ENCODE data around the gene LRRTM3. TPM values are rescaled to one million over a fixed set of nuclear protein-coding genes. Genes with fewer than 3 reads are reported as not detected.

LRRTM3 gene
- total RNA-seq, 1 experiment from 2014 or later = not detected

- DNase-seq (ENCODE audit: extremely low read depth, low read depth) = no peak
These were observed 181.8 kb downstream of the LRRTM3 start for GRCh38 chr10:67107670-67108069.

DNA sequence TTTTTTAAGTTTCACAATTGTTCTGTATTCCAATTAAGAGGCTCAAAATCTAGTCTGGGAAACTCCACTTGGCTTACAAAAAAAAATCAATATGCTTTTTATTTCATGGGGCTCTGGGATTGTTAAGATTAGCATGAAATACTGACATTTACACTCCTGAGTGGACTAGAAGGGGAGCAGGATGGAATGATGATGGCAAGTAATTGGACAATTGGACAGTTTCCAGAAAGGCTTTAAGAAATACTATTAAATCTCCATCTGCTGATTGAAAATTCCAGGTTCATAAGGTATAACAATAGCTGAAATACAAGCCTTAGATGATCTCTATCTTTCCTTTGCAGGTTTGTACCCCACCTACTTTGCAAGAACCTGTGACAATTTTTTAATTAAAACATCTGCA is 184.4 kb downstream of the LRRTM3 start:
- DNase-seq (ENCODE audit: extremely low read depth, low read depth) = no peak

- DNase-seq (ENCODE audit: extremely low read depth, low read depth) = no peak
These were observed 186.9 kb downstream of the LRRTM3 start for GRCh38 chr10:67112765-67113164.

- DNase-seq (ENCODE audit: extremely low read depth, low read depth) = no peak
These were observed 189.1 kb downstream of the LRRTM3 start for GRCh38 chr10:67114945-67115344.

- no peak for DNase-seq (ENCODE audit: extremely low read depth, low read depth)
These were observed 190.1 kb downstream of the LRRTM3 start for GRCh38 chr10:67115972-67116371.

- DNase-seq (ENCODE audit: extremely low read depth, low read depth) = no peak
These were observed 193.8 kb downstream of the LRRTM3 start for GRCh38 chr10:67119651-67120050.

- no peak for DNase-seq (ENCODE audit: extremely low read depth, low read depth)
These were observed 201.6 kb downstream of the LRRTM3 start for GRCh38 chr10:67127441-67127840.

- DNase-seq (ENCODE audit: extremely low read depth, low read depth) = no peak
These were observed 214.8 kb downstream of the LRRTM3 start for GRCh38 chr10:67140641-67141040.

- no peak for DNase-seq (ENCODE audit: extremely low read depth, low read depth)
These were observed 215.5 kb downstream of the LRRTM3 start for GRCh38 chr10:67141300-67141699.

DNA sequence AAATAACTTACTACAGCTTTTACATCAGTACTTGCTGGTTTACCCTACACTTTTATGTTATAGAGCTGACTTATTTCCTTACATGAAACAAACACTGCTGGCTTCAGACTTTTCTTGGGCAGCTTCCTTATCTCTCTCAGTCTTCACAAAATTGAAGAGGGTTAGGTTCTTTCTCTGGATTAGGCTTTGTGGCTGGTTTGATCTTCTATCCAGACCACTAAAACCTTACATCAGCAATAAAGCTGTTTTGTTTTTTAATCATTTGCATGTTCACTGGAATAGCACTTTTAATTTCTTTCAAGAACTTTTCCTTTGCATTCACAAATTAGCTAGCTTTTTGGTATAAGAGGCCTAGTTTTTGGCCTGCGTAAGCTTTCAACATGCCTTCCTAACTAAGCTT is 218.7 kb downstream of the LRRTM3 start:
- no peak for DNase-seq (ENCODE audit: extremely low read depth, low read depth)

Measured in NCI-H460 (cell line).